HG02678 (cell line): ENCODE measurements around the gene MMS22L.

Experiments
- ATAC-seq: cut with Tn5 transposase; IDR thresholded peaks from one replicate; pipeline ENCODE4 v1.9.1; 2021; ENCODE audit warnings: mild to moderate bottlenecking, moderate library complexity; ENCODE audit not compliant: unreplicated experiment

Gene MMS22L

GRCh38 chr6:97095311-97095850 is 187.6 kb downstream of the MMS22L start:
- no peak for ATAC-seq

GRCh38 chr6:97094376-97094775 is 188.6 kb downstream of the MMS22L start:
- no peak for ATAC-seq

GRCh38 chr6:97092673-97093305 is 190.2 kb downstream of the MMS22L start:
- no peak for ATAC-seq
